GM18508 (cell line): ENCODE data around the gene FOXF2.

Experiments used
- ATAC-seq: cut with Tn5 transposase; IDR thresholded peaks from one replicate; pipeline ENCODE4 v1.9.1; 2021; ENCODE audit warnings: moderate number of reproducible peaks; ENCODE audit not compliant: insufficient read depth, unreplicated experiment

The FOXF2 gene

GRCh38 chr6:1378065-1379016, 11.0 kb upstream of the FOXF2 start:
- no peak for ATAC-seq

GRCh38 chr6:1379017-1379787, 10.2 kb upstream of the FOXF2 start:
- ATAC-seq, result no peak

- ATAC-seq, result no peak
Measured at GRCh38 chr6:1379788-1380147, 9.6 kb upstream of the FOXF2 start.

GRCh38 chr6:1380625-1381427, 8.6 kb upstream of the FOXF2 start:
- ATAC-seq, result no peak

GRCh38 chr6:1381481-1382330, 7.7 kb upstream of the FOXF2 start:
- no peak for ATAC-seq

- ATAC-seq, result no peak
Measured at GRCh38 chr6:1382331-1382882, 7.0 kb upstream of the FOXF2 start.

- ATAC-seq, result no peak
Measured at GRCh38 chr6:1382883-1383728, 6.3 kb upstream of the FOXF2 start.

- ATAC-seq, result no peak
Measured at GRCh38 chr6:1383729-1384548, 5.4 kb upstream of the FOXF2 start.

GRCh38 chr6:1384549-1385128, 4.7 kb upstream of the FOXF2 start:
- ATAC-seq, result no peak

- ATAC-seq, result no peak
Measured at GRCh38 chr6:1385129-1386037, 4.0 kb upstream of the FOXF2 start.

GRCh38 chr6:1386038-1386709, 3.2 kb upstream of the FOXF2 start:
- no peak for ATAC-seq

- no peak for ATAC-seq
Measured at GRCh38 chr6:1387538-1387875, 1.9 kb upstream of the FOXF2 start.

- ATAC-seq, result no peak
Measured at GRCh38 chr6:1387876-1388629, 1.3 kb upstream of the FOXF2 start.

GRCh38 chr6:1388630-1389368, 577 bp upstream of the FOXF2 start:
- ATAC-seq, result no peak
